NCI-H748 treated with DMSO at 0.1 percent for 48 hours (cell line): ENCODE results near the gene AHSG.
"Not testable (repeated sequence)": the region's sequence is repeated elsewhere in the genome, so short reads cannot be mapped to it uniquely, and the experiment has no call there.

Source experiments
- DNase-seq: peaks from one replicate; lab custom pipeline; 2025; lab: John Stamatoyannopoulos, UW

The AHSG gene

GRCh38 chr3:186618318-186618938 lies 5.6 kb downstream of the AHSG start:
- no peak for DNase-seq

- DNase-seq = no peak
These were observed 6.9 kb downstream of the AHSG start for GRCh38 chr3:186619787-186620212.

GRCh38 chr3:186620213-186621092 lies 7.6 kb downstream of the AHSG start:
- no peak for DNase-seq

- no peak for DNase-seq
These were observed 9.2 kb downstream of the AHSG start for GRCh38 chr3:186621894-186622650.

GRCh38 chr3:186622651-186623310 lies 9.9 kb downstream of the AHSG start:
- DNase-seq = no peak

GRCh38 chr3:186624598-186624997 lies 11.7 kb downstream of the AHSG start:
- no peak for DNase-seq

GRCh38 chr3:186625600-186626042 lies 12.8 kb downstream of the AHSG start:
- DNase-seq = no peak

- no peak for DNase-seq
These were observed 13.5 kb downstream of the AHSG start for GRCh38 chr3:186626254-186626847.

GRCh38 chr3:186627852-186628414 lies 15.1 kb downstream of the AHSG start:
- no peak for DNase-seq

- no peak for DNase-seq
These were observed 15.9 kb downstream of the AHSG start for GRCh38 chr3:186628756-186629155.

GRCh38 chr3:186630950-186631641 lies 18.2 kb downstream of the AHSG start:
- no peak for DNase-seq

GRCh38 chr3:186633481-186633880 lies 20.6 kb downstream of the AHSG start:
- no peak for DNase-seq

GRCh38 chr3:186634207-186634606 lies 21.3 kb downstream of the AHSG start:
- DNase-seq = not testable (repeated sequence)

GRCh38 chr3:186635532-186635931 lies 22.7 kb downstream of the AHSG start:
- no peak for DNase-seq

- DNase-seq = no peak
These were observed 23.7 kb downstream of the AHSG start for GRCh38 chr3:186636536-186636935.

- DNase-seq = no peak
These were observed 24.8 kb downstream of the AHSG start for GRCh38 chr3:186637686-186638085.

GRCh38 chr3:186638259-186638658 lies 25.4 kb downstream of the AHSG start:
- DNase-seq = no peak

- DNase-seq = no peak
These were observed 27.1 kb downstream of the AHSG start, which contains the start of gene FETUB for GRCh38 chr3:186639778-186640472. FETUB (plus strand) TSS chr3:186640399; CDS start chr3:186640461, 62 bp downstream.

- no peak for DNase-seq
These were observed 27.6 kb downstream of the AHSG start for GRCh38 chr3:186640473-186640818.

GRCh38 chr3:186640929-186641328 lies 28.1 kb downstream of the AHSG start:
- no peak for DNase-seq
